Measurements from ENCODE around the gene CLCN2.

DNA sequence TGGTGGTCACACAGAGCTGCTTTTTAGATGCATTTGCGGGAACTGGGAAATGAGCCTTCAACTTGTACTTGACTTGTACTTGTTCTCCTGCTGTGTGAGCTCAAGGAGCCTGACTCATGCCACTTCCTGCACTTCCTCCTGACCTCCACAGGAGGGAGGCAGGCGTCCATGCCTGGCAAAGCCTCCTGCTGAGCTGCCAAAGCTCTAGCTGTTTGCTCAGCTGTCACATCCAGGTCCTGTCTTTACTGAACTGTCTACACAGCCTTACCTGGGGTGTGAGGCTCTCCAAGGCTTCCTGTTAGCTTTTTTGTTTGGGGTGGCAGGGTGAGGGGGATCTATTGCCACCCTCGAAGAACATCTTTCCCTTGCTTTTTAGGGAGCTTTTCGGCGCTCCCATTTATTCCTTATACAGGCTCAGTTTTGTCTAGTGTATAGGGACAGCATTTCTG is 10.2 kb upstream of the CLCN2 start:
- peak; percentile 32 for TF ChIP-seq POLR2AphosphoS5 (IDR thresholded peaks at IDR 0.05)
- peak; percentile 98 for TF ChIP-seq CTCF (IDR thresholded peaks at IDR 0.05; ENCODE audit: poor library complexity, severe bottlenecking)
- TF ChIP-seq EZH2 (IDR thresholded peaks at IDR 0.05; ENCODE audit: borderline replicate concordance, insufficient read depth, low read length, poor library complexity, severe bottlenecking): no peak
- peak; percentile 73 for TF ChIP-seq EP300 (conservative IDR thresholded peaks at IDR 0.05; ENCODE audit: poor library complexity, severe bottlenecking)
- TF ChIP-seq RAD21 (conservative IDR thresholded peaks at IDR 0.05): peak; percentile 100
- no peak for TF ChIP-seq REST (IDR thresholded peaks at IDR 0.05; ENCODE audit: borderline replicate concordance)
